Placental pericyte (primary cell): Measurements from ENCODE around the gene PRR30. TPM values are rescaled to one million over a fixed set of nuclear protein-coding genes. Genes with fewer than 3 reads are reported as not detected.

Experiments used
- total RNA-seq: library from RNA; depleted of rRNA; stranded (reverse); fragments of >200 nt; gene quantifications from 2 replicates; pipeline ENCODE4 v1.2.3, GENCODE V29; 2012

PRR30 gene
- not detected in 2 replicates for total RNA-seq

DNA sequence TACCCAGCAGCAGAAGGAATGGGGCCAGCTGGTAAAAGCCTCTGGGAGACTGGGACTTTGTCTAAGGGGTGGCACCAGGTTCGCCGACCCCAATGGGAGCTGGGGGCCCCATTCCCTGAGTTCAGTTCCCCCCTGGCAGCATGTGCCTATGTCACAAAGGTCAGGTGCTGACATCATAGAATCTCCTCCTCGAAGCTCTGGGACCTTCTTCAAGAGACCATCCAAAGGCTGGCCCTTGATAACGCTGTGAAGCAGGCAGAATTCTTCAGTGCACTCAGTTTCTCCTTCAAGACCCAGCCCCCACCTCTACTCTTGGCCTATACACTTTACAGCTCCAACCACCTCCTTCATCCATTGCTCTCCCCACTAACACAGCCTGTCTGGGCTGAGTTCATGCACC is at the start of gene PRR30:
TSS of gene PRR30 (minus strand) at position 101 of the 400 bp plus-strand sequence. CDS start 1,081 bp downstream, outside the sequence.

GRCh38 chr2:27148801-27149439 is 9.7 kb upstream of the PRR30 start, which contains the start of gene TCF23:
TSS of gene TCF23 (plus strand) at chr2:27149004. CDS start at chr2:27149134, 130 bp downstream.

GRCh38 chr2:27133905-27134780 is 5.1 kb downstream of the PRR30 start, which contains the start of gene PREB:
TSS of gene PREB (minus strand) at chr2:27134636. CDS start at chr2:27134421, 215 bp downstream.

GRCh38 chr2:27123302-27124150 is 15.7 kb downstream of the PRR30 start, which contains the start of gene ABHD1:
TSS of gene ABHD1 (plus strand) at chr2:27123815. CDS start at chr2:27123949, 134 bp downstream.

GRCh38 chr2:27118525-27119329 is 20.5 kb downstream of the PRR30 start, which contains the start of gene CGREF1:
TSS of gene CGREF1 (minus strand) at chr2:27119128. CDS start at chr2:27104366, 14,762 bp downstream.

Other genes with a start within 250 kb of the PRR30 start
- gene MAPRE3, start 168.8 kb downstream of the PRR30 start, total RNA-seq, result 4.2 and 7.2 TPM in 2 replicates
- gene TMEM214, start 106.4 kb downstream of the PRR30 start, total RNA-seq, result 74.2 and 98.0 TPM in 2 replicates
- 24.9 TPM in 2 replicates for gene AGBL5, start 87.7 kb downstream of the PRR30 start, total RNA-seq
- 124 and 174 TPM in 2 replicates for gene OST4, start 67.8 kb downstream of the PRR30 start, total RNA-seq
- 189 and 203 TPM in 2 replicates for gene EMILIN1, start 60.8 kb downstream of the PRR30 start, total RNA-seq
- 0.22 and 1.3 TPM in 2 replicates for gene KHK, start 52.6 kb downstream of the PRR30 start, total RNA-seq
- gene CGREF1, start 20.3 kb downstream of the PRR30 start, total RNA-seq, result 0.88 TPM in 1 of 2 replicates, not detected in the other
- not detected in 2 replicates for gene ABHD1, start 15.6 kb downstream of the PRR30 start, total RNA-seq
- 76.7 and 108 TPM in 2 replicates for gene PREB, start 4.8 kb downstream of the PRR30 start, total RNA-seq
- gene TCF23, start 9.6 kb upstream of the PRR30 start, total RNA-seq, result not detected in 2 replicates
- gene ATRAID, start 72.6 kb upstream of the PRR30 start, total RNA-seq, result 143 and 170 TPM in 2 replicates
- gene SLC5A6, start 72.9 kb upstream of the PRR30 start, total RNA-seq, result 39.6 and 59.4 TPM in 2 replicates
- 34.4 and 72.2 TPM in 2 replicates for gene CAD, start 78.0 kb upstream of the PRR30 start, total RNA-seq
- 0.14 TPM in 1 of 2 replicates, not detected in the other for gene SLC30A3, start 123.6 kb upstream of the PRR30 start, total RNA-seq
- not detected in 2 replicates for gene DNAJC5G, start 136.0 kb upstream of the PRR30 start, total RNA-seq
- gene TRIM54, start 143.0 kb upstream of the PRR30 start, total RNA-seq, result not detected in 2 replicates
- gene UCN, start 169.0 kb upstream of the PRR30 start, total RNA-seq, result 0.86 and 1.1 TPM in 2 replicates
- gene MPV17, start 183.7 kb upstream of the PRR30 start, total RNA-seq, result 64.8 and 67.7 TPM in 2 replicates
- 31.7 and 63.6 TPM in 2 replicates for gene GTF3C2, start 217.4 kb upstream of the PRR30 start, total RNA-seq
- 29.1 and 37.9 TPM in 2 replicates for gene EIF2B4, start 230.9 kb upstream of the PRR30 start, total RNA-seq
- gene SNX17, start 231.2 kb upstream of the PRR30 start, total RNA-seq, result 141 and 166 TPM in 2 replicates
- 11.5 and 12.3 TPM in 2 replicates for gene ZNF513, start 241.3 kb upstream of the PRR30 start, total RNA-seq